Heart left ventricle (tissue), 13 donors: ENCODE measurements around the gene TVP23C.

Source experiments
- POLR2A ChIP-seq, 2 donors: fragments of 450-650 bp; IDR thresholded peaks; one replicate each; pipeline ENCODE4 v1.6.1; 2017; ENCODE audit warnings: antibody characterized with exemption in 2 of 2, mild to moderate bottlenecking in 2 of 2, moderate library complexity in 2 of 2
- TF ChIP-seq, protein P1 (sequence below), 12 donors: fragments of 200-600 bp; sonication (generic) in 4 of 12; IDR thresholded peaks; one replicate each; pipeline versions ENCODE4 v1.5.0 to v1.8.0; 2018 to 2022; ENCODE audit warnings: antibody characterized with exemption in 12 of 12, mild to moderate bottlenecking in 5 of 12
- donor health status: ischemic (EF 13 %, LVEDD 7.1; RV severe dilation, severe dysfunction).
- donor health status: DM: no; HTN: yes; CAD: no.
- donor health status: DM: no; HTN: no; CAD: no.
- donor health status: ischemic (EF 25% LVEDD 6.9; RV normal size, moderate dysfunction).
- donor health status: ischemic (EF 25% LVEDD 5.7; RV mildly dilated, moderate dysfunction).
- donor health status: ischemic (EF 35%, LVEDD 5.7; RV mildly dilated, moderate dysfunction).
- donor health status: nonischemic (EF 11% LVEDD 7.7; RV severe dilation, severe dysfunction).
- donor health status: DM: yes; HTN: yes; CAD: no.
- donor health status: PGD.
- donor health status: ischemic (EF 29% LVEDD 5.4; RV normal size, mild dysfunction).
- donor health status: nonischemic (EF 23%, LVEDD 6.1; RV moderate dilation, normal function).

DNA sequence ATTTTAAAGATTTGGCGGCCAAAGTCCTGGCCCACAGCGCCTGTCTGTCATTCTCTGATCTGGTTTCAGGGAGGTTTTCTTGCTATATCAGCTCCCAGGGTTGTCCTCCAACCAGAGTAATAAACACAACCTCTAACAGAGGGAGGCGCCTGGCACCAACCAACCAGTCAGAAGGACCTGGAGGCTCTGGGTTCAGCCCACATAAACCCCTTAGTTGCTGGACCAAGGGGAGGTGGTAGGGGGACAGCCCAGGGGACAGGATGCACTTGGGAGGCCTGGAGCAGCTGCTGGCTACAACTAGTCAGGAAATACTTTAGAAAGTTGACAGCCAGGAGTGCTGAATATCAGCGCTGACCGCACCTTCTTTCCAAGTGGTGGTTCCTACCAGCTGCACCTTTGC lies 54.2 kb downstream of the TVP23C start:
- TF ChIP-seq, protein P1, sequence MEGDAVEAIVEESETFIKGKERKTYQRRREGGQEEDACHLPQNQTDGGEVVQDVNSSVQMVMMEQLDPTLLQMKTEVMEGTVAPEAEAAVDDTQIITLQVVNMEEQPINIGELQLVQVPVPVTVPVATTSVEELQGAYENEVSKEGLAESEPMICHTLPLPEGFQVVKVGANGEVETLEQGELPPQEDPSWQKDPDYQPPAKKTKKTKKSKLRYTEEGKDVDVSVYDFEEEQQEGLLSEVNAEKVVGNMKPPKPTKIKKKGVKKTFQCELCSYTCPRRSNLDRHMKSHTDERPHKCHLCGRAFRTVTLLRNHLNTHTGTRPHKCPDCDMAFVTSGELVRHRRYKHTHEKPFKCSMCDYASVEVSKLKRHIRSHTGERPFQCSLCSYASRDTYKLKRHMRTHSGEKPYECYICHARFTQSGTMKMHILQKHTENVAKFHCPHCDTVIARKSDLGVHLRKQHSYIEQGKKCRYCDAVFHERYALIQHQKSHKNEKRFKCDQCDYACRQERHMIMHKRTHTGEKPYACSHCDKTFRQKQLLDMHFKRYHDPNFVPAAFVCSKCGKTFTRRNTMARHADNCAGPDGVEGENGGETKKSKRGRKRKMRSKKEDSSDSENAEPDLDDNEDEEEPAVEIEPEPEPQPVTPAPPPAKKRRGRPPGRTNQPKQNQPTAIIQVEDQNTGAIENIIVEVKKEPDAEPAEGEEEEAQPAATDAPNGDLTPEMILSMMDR (IDR thresholded peaks at IDR 0.05): no peak
- no peak for TF ChIP-seq POLR2A (IDR thresholded peaks at IDR 0.05)
